Jurkat, Clone E6-1 (cell line): ENCODE results near the gene ZBTB7B.

Experiments
- DNase-seq: peaks from one replicate; pipeline ENCODE4 v3.0.0-alpha.2; 2011; ENCODE audit warnings: low read depth, low spot score
- H3K4me3 ChIP-seq: 2 replicates; pipeline ENCODE4 v1.5.1; 2011; ENCODE audit warnings: mild to moderate bottlenecking, low read length, control low read depth, moderate library complexity

Gene ZBTB7B

DNA sequence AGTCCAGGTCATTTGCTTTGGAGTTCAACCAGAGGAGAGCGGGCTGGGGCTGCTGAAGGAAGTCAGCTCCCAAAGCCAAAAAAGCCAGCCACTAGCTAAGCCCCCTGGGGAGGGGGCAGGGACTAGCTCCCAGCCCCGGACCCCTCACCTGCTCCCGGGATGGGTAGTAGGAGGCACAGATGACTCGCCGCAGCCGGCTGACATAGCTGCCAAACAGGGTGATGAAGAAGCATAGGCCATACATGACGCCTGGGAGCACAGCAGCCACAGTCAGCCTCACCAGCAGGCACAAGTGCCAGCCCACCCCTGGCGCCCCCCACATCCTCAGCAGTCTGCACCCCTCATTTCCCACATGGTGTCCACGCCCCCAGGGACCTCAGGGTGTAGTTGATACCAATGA is 23.6 kb downstream of the ZBTB7B start:
- no peak overlapping the region for H3K4me3 ChIP-seq
- no peak for DNase-seq

DNA sequence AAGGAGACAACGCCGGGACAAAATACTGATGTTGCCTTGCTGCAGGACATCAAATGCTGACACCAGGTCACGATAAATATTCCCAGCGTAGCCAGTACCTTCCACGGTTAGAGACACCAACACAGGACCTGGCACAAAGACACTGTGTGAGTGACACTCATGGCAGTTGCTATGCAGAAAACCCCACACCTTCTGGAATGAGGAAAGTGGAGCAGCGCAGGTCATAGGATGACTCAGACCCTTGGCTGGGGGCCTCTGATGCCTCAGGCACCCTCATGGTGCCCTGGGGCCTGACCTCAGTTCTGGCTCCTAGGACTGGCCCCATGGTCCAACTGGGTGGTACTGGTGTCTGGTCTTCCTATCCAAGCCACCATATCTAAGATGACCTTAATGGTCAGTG is 24.0 kb downstream of the ZBTB7B start:
- DNase-seq, result no peak
- H3K4me3 ChIP-seq, result no peak overlapping the region

GRCh38 chr1:155029513-155030242 is 27.1 kb downstream of the ZBTB7B start:
- no peak for DNase-seq
- no peak overlapping the region for H3K4me3 ChIP-seq

- H3K4me3 ChIP-seq, result no peak overlapping the region
- no peak for DNase-seq
These were observed 27.7 kb downstream of the ZBTB7B start for GRCh38 chr1:155030243-155030795.

- H3K4me3 ChIP-seq, result no peak overlapping the region
- DNase-seq, result no peak
These were observed 28.3 kb downstream of the ZBTB7B start for GRCh38 chr1:155030899-155031298.

- H3K4me3 ChIP-seq, result no peak overlapping the region
- no peak for DNase-seq
These were observed 30.3 kb downstream of the ZBTB7B start for GRCh38 chr1:155032886-155033285.

DNA sequence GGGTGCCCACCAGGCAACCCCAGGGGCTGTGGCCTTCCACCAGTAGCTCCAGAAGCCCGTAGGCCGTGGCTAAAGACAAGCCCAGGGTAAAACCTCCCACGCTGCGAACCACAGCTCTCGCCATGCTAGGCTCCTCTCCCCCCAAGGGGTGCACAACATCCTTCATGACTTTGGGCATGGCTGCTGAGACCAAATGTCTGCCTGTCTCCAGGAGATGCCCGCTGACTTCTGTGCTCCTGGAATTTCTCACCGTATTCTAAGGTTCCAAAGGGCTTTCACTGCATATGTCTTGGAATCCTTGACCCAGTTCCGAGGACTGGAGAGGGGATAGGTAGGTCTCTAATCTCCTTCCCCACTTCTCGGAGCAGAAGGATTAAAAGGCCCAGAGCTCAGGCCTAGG is 30.9 kb downstream of the ZBTB7B start, which contains the start of the genes DCST1 and DCST2:
TSS of gene DCST1 (plus strand) at position 301 of the 400 bp plus-strand sequence. CDS start 213 bp downstream, outside the sequence.
TSS of gene DCST2 (minus strand) at position 258 of the 400 bp plus-strand sequence. CDS start at position 178, 80 bp downstream.
- DNase-seq, result no peak
- no peak within 1 kb of the TSS for H3K4me3 ChIP-seq

DNA sequence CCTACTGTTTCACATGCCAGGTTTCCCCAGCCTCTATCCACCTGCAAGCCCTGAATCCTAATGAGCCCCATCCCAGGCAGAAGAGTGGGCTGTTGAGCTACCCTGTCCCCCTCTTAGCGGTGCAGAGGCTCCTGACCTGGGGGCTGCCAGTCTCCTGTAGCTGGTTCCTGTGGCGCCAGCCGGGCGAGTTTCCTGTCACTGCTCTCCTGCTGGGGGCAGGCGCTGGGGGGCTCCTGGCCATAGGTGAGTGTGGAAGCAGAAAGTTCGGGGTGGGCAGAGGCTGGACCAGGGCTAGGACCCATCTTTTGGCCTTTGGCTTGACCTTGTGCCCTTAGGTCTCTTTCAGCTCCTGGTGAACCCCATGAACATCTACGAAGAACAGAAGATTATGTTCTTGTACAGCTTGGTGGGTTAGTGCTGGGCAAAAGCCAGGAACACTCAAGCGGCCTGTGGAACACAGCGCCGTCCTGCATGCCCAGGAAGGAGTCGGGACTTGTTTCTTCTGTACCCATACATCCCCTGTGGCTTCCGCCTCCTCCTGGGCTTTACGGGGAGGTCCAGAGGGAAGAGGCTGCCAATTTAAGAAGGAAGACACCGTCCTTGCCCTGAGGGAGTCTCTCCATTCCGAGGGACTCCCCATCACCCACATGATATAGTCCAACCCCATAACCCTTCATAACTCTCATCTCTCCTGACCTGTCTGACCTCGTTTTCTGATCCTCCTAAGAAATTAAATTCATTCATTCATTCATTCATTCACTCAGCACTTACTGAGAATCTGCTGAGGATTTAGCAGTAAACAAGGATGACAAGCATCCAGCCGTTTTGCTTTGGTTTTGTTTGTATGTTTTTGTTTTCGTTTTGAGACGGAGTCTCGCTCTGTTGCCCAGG is 32.0 kb downstream of the ZBTB7B start:
- H3K4me3 ChIP-seq, result no peak overlapping the region

DNA sequence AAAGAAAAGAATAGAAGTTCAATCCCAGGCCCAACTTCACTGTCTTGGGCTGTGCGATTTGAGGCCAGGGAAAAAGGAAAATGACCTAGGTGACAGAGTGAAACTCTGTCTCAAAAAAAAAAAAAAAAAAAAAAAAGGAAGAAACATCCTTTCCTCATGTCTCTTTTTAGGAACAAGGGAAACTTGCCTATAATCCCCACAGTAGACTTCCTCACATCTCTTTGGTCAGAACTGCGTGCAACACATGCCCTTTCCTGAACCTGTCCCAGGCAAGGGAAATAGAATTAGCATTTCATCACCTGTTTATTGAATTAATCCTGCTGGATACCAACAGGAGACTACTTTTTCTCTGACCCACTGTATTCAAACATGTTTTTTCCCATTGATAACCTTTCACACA is 33.3 kb downstream of the ZBTB7B start:
- no peak overlapping the region for H3K4me3 ChIP-seq
- no peak for DNase-seq

More for the DNA sequence above, 32.0 kb downstream of the ZBTB7B start:
- no peak for DNase-seq

DNA sequence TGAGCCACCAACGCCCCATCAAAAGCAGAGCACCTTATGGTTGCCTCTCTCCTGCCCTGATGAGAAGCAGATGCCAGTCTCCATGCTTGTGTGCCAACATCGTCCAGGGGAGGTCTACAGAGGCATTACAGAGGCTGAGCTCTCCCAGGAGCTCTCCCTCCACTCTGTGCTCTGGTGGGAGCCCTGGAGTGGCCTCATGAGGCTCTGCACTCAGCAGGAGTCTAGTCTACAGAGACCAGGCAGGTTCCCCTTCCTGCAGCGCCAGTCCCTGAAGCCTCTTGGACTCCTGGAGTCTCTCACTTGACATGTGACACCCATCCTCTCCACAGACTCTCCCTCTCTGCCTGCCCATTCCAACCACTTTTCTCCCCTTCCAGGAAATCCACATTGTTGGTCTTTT is 34.4 kb downstream of the ZBTB7B start:
- DNase-seq, result no peak

DNA sequence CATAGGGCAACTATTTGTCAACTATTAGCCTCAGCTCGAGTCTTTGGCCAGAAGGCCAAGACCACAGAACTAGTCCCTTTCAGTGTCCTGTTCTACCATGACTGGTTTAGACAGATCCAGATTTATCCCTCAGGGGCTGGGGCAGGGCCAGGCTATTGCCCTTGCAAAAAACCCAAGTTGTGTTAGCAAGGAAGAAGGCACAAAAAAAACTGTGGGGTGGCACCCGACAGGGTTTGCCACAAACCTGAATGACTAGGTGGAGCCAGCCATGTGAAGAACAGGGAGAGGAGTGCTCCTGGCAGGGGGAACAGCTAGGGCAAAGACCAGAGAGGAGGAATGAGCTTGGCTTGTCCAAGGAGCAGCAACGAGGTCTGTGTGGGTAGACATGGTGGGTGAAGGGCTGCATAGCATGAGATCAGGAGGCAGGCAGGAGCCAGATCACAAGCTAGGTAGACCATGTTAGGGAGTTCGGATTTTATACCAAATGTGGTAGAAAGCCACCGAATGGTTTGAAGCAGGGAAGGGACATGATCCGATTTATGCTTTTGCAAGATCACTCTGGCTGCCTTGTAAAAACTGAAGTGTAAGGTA is 35.3 kb downstream of the ZBTB7B start:
- no peak for DNase-seq
- no peak overlapping the region for H3K4me3 ChIP-seq

More for the DNA sequence above, 34.4 kb downstream of the ZBTB7B start:
- no peak overlapping the region for H3K4me3 ChIP-seq

- DNase-seq, result no peak
- no peak overlapping the region for H3K4me3 ChIP-seq
These were observed 36.2 kb downstream of the ZBTB7B start for GRCh38 chr1:155038602-155039307.

DNA sequence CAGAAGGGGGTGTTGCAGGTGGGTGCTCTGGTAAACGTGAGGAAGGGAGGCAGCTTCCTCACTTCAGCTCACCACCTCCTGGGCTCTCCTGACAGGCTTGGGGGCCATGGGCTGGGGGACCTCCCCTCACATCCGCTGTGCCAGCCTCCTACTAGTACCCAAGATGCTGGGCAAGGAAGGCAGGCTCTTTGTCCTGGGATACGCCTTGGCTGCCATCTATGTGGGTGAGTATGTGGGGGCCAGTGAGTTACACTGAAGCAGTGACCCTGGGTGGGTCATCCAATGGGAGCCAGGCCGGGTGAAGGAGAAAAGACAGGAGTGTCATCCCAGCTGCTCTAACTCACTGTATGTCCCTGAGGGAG is 36.7 kb downstream of the ZBTB7B start:
- no peak for DNase-seq
- no peak overlapping the region for H3K4me3 ChIP-seq

DNA sequence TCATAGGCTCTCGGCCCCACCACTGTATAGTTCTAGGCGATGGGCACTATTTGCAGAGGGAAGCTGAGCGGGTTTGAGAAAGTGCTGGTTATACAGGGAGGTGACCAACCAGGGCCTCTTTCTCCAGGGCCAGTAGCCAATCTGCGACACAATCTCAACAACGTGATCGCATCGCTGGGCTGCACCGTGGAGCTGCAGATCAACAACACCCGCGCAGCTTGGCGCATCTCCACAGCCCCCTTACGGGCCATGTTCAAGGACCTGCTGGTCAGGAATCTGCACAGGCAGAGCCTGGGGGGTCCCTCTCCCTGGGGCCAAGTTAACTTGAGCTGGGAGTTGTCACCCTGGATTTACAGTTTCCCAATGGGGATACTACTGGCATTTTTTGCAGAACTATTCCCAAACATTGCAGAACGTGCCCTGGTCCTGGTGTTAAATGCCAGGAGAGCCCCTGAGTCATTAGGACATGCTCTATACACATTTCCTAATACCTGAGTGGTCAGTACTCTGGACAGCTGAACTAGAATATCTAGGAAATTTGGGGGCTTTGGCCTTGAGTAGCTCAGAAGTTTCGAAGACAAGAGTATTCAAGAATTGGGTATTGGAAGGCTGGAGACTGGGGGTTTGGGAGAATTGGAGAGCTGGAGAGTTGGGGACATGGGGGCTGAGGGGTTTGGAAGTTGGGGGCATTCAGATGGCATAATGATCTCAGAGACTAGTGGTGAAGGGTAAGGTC is 37.9 kb downstream of the ZBTB7B start:
- no peak for DNase-seq
- no peak overlapping the region for H3K4me3 ChIP-seq

DNA sequence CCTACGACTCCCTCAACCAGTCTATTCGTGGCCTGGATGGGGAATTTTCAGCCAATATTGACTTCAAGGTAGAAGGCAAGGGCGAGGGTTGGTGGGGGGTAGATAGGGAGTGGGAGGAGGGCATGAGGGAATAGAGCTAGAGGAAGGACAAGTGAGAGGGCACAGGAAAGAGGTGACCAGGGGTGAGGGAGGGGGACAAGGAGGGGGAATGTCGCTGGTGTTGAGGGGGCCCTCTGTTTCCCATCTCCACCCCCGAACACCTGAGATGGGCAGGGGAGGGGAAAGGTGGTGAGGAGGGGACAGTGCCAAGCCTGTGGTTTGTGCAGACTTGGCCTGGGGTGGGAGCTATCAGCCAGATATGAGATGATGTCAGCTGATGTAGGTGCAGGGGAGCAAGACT is 40.2 kb downstream of the ZBTB7B start:
- no peak for DNase-seq
- H3K4me3 ChIP-seq, result no peak overlapping the region

DNA sequence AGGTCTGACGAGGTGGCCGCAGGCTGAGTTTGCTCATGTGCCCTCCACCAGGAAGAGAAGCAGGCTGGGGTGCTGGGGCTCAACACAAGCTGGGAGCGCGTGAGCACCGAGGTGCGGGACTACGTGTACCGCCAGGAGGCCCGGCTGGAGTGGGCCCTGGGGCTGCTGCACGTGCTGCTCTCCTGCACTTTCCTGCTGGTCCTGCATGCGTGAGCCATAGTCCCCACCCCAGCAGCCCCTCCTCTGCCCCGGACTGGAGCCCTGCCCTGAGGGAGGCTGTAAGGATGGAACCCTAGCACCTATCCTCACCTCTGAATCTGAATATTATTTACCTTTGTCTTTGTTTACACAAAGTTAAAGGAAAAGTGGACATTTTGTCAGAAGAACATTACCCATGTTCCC is 40.7 kb downstream of the ZBTB7B start:
- no peak overlapping the region for H3K4me3 ChIP-seq
- DNase-seq, result no peak

- no peak overlapping the region for H3K4me3 ChIP-seq
- DNase-seq, result no peak
These were observed 41.2 kb downstream of the ZBTB7B start for GRCh38 chr1:155043793-155044192.

GRCh38 chr1:155044365-155044764 is 41.8 kb downstream of the ZBTB7B start:
- H3K4me3 ChIP-seq, result no peak overlapping the region
- no peak for DNase-seq
